ENCODE results near the gene KAT7.

Gene KAT7

GRCh38 chr17:49776551-49777300 is 11.8 kb upstream of the KAT7 start:
- FAIRE-seq (no peak), DNase-seq (ENCODE audit: insufficient read length, low spot score) (no peak)
- TF ChIP-seq CTCF (IDR thresholded peaks at IDR 0.05; ENCODE audit: insufficient read depth, missing control alignments) = no peak

- DNase-seq (ENCODE audit: insufficient read length, low spot score) = no peak
Observed at GRCh38 chr17:49777563-49777962, 10.9 kb upstream of the KAT7 start.

GRCh38 chr17:49779156-49779738 is 9.2 kb upstream of the KAT7 start:
- TF ChIP-seq CTCF (IDR thresholded peaks at IDR 0.05; ENCODE audit: insufficient read depth, missing control alignments) = no peak
- FAIRE-seq (no peak), DNase-seq (ENCODE audit: insufficient read length, low spot score) (no peak)

More at GRCh38 chr17:49777563-49777962, 10.9 kb upstream of the KAT7 start:
- TF ChIP-seq CTCF (IDR thresholded peaks at IDR 0.05; ENCODE audit: insufficient read depth, missing control alignments) = no peak
- FAIRE-seq = no peak

GRCh38 chr17:49779739-49780231 is 8.7 kb upstream of the KAT7 start:
- peak; percentile 85 for TF ChIP-seq CTCF (IDR thresholded peaks at IDR 0.05; ENCODE audit: insufficient read depth, missing control alignments)
- no peak for DNase-seq (ENCODE audit: insufficient read length, low spot score)
- peak; percentile 44 for FAIRE-seq

DNA sequence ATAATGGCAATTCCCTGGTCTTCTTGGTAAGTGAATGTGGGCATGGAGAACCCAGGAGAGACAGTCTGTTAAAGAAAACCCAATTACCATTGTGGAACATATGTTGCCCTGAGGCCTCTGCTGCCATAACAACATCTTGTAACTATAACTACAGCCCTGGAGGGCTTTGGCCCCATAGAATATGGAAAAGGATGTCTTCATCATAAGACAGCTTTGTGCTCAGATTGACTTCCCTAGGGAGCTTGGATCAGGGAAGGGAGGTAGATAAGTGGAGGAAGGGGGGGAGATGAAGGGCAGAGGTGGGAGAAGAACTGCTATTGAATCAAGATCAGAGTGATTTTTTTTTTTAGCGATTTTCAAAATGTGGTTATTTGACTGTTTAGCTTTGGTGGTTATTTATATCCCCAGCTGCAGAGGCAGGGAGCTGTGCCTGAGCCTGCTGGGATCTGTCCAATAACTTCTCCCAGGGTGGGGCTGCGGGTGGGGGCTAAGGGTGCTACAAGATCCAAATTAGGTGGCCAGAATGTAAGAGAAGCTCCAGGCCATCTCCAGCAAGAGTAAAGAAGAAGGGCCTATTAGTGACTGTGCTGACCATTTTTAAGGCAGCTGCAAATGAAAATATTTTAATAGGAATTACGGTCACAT is 5.3 kb upstream of the KAT7 start:
- no peak for TF ChIP-seq CTCF (IDR thresholded peaks at IDR 0.05; ENCODE audit: insufficient read depth, missing control alignments)
- FAIRE-seq (no peak), DNase-seq (ENCODE audit: insufficient read length, low spot score) (no peak)

GRCh38 chr17:49783791-49784190 is 4.7 kb upstream of the KAT7 start:
- DNase-seq (ENCODE audit: insufficient read length, low spot score) (no peak), FAIRE-seq (no peak)
- TF ChIP-seq CTCF (IDR thresholded peaks at IDR 0.05; ENCODE audit: insufficient read depth, missing control alignments) = no peak

All from D721Med (cell line).